Activated T-helper 1 cell treated with anti-CD3 and anti-CD28 coated beads, Interleukin-12 subunit alpha, Interleukin-12 subunit beta, Interleukin-2, Interleukin-4 antibody, amounts not matched to agents 30 ng/mL and 10 ng/mL and 1 ng/mL, durations not matched to agents 14 hours and 24 hours and 36 hours (primary cell): ENCODE results near the gene GPRIN3. TPM values are rescaled to one million over a fixed set of nuclear protein-coding genes. Genes with fewer than 3 reads are reported as not detected.

ENCODE experiments used
- DNase-seq: peaks from one replicate; pipeline ENCODE4 v3.0.0; 2021; ENCODE audit warnings: low spot score
- H3K27ac Mint-ChIP-seq: one replicate; pipeline ENCODE4 v1.8.0; 2021; ENCODE audit warnings: mild to moderate bottlenecking, mixed read lengths
- H3K27me3 Mint-ChIP-seq: one replicate; pipeline ENCODE4 v1.8.0; 2022; ENCODE audit warnings: mild to moderate bottlenecking, moderate library complexity, mixed read lengths; ENCODE audit not compliant: insufficient read depth
- H3K36me3 Mint-ChIP-seq: one replicate; pipeline ENCODE4 v1.8.0; 2021; ENCODE audit warnings: low read depth, mixed read lengths
- H3K4me1 Mint-ChIP-seq: one replicate; pipeline ENCODE4 v1.8.0; 2021; ENCODE audit warnings: low read depth, mixed read lengths
- H3K4me3 Mint-ChIP-seq: one replicate; pipeline ENCODE4 v1.8.0; 2021; ENCODE audit warnings: mild to moderate bottlenecking, moderate library complexity, mixed read lengths
- H3K9me3 Mint-ChIP-seq: one replicate; pipeline ENCODE4 v1.8.0; 2021; ENCODE audit warnings: mixed read lengths
- intact Hi-C: fragments of 100-400 bp; cut with micrococcal nuclease; formaldehyde crosslinking; loops from one replicate; pipeline ENCODE4 v1.15.1; 2024
- total RNA-seq: library from RNA; stranded (reverse); gene quantifications from 2 replicates; pipeline ENCODE4 v1.2.3, GENCODE V29; 2022

Gene GPRIN3
- total RNA-seq, 1 donor from 2014 or later = 37.1 TPM

DNA sequence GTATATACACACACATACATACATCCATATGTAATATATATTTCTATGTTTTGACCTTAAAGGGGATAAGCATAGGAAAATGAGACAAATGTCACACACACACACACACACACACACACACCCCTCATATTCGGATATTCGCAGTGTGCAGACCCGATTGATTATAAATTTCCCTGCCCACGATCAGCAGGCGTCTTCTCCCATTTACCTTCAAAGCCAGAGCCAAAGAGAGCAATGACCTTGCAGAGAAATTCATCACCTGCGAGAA, 488 bp downstream of the GPRIN3 start:
- intact Hi-C loops = loop anchor here (1.0 to 5.0 kb wide), 7 partner anchors 8 to 485 kb away; partner anchors contain the start of gene TIGD2
- Mint-ChIP-seq H3K4me3 (peak overlapping the region; percentile 95), H3K36me3 (peaks cover 30% of the 10 kb centered on the region), H3K27ac (peak overlapping the region; percentile 97), H3K27me3 (no peaks in the 10 kb centered on the region), H3K9me3 (no peaks in the 10 kb centered on the region), H3K4me1 (peaks cover 72% of the 10 kb centered on the region)
- no peak for DNase-seq

DNA sequence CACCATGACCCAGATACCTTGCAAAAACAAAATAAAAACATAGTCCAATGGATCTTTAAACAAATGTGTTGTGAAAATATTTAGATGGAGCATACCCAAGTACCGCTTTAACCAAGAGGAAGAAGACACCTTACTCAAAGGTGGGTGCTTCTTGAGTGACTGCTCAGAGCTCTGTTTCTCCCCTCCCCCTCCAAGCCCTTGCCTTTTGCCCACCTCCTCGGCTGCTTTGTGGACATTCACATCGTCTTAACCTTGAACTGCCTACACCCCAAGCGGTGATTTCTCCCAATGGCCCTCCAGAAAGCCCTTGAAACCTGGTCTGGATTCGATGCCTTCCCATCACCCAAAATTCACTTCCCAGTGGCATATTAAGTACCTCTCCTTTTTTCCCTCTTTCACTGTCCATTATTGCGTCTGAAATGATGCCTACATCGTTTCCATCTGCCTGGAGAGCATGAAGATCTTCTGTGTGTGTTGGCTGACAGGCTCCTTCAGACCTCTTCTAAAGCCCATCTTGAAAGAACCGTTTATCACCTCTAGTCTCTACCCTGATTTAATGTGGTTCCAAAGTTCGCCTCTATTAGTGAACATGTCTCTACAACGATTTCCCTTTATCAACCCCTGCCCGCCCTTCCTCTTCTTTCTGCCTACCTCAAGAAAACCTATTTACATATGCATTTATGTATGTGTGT, 968 bp downstream of the GPRIN3 start:
- H3K4me3 Mint-ChIP-seq = peak overlapping the region; percentile 95
- peaks cover 30% of the 10 kb centered on the region for H3K36me3 Mint-ChIP-seq
- no peaks in the 10 kb centered on the region for H3K27me3 Mint-ChIP-seq
- intact Hi-C loops = loop anchor here (1.0 to 5.0 kb wide), 7 partner anchors 7 to 484 kb away; partner anchors contain the start of gene TIGD2
- peak overlapping the region; percentile 97 for H3K27ac Mint-ChIP-seq
- peaks cover 74% of the 10 kb centered on the region for H3K4me1 Mint-ChIP-seq
- H3K9me3 Mint-ChIP-seq = no peaks in the 10 kb centered on the region
- DNase-seq = no peak

DNA sequence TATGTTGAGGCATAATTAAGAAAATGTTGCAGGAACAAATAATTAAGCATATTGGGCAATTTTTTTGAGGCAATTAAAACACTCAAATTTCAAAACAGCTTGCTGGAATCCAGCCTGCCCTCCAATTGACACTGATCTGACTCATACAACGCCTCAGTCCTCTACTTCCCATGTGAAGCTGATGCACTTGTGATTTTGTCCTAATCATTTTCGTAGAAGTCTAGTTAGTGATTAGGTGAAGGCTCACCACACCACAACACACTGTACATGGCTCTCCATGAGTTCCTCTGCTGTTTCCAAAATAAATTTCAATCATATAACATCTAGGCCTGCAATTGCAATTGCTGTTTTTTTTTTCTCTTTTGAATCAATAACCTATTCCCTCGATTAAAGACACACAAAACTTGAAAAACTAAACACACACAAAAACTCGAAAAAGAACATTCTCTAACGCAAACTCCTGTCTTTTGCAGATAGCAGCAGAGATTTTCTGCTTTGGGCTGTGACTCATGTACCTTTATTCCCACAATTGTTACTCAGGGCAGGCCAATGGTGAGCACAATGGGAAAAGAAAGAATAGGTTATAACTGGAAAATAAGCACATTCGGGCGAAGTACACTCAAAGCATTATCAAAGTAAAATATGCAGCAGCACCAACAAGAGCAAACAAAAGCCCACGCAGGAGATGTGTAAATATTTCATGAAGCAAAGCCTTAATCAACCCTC, 1.7 kb downstream of the GPRIN3 start:
- no peaks in the 10 kb centered on the region for H3K27me3 Mint-ChIP-seq
- H3K9me3 Mint-ChIP-seq = no peaks in the 10 kb centered on the region
- intact Hi-C loops = loop anchor here (1.0 to 5.0 kb wide), 6 partner anchors 15 to 484 kb away; partner anchors contain the start of gene TIGD2
- peaks cover 28% of the 10 kb centered on the region for H3K36me3 Mint-ChIP-seq
- H3K4me1 Mint-ChIP-seq = peaks cover 74% of the 10 kb centered on the region
- peak overlapping the region; percentile 97 for H3K27ac Mint-ChIP-seq
- no peak for DNase-seq
- peak overlapping the region; percentile 95 for H3K4me3 Mint-ChIP-seq

DNA sequence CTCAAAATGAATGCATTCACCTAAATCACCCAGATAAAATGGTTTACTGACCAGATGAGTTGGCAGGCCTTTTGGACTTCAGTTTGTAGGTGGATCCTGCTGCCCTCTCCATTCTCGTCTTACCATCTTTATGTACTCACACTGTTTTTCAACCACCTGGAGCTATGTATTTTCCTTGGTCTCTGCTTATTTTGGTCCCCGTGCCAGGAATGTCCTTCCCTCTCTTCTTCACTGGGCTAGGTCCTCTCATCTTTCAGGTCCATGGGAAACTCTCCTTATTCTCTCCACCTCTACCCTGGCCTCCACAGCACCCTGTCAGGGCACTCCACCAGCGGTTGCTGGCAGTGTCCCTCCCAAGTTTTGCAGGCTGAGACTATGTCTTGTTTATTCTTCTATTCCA, 2.6 kb downstream of the GPRIN3 start:
- DNase-seq = no peak
- H3K36me3 Mint-ChIP-seq = peaks cover 28% of the 10 kb centered on the region

DNA sequence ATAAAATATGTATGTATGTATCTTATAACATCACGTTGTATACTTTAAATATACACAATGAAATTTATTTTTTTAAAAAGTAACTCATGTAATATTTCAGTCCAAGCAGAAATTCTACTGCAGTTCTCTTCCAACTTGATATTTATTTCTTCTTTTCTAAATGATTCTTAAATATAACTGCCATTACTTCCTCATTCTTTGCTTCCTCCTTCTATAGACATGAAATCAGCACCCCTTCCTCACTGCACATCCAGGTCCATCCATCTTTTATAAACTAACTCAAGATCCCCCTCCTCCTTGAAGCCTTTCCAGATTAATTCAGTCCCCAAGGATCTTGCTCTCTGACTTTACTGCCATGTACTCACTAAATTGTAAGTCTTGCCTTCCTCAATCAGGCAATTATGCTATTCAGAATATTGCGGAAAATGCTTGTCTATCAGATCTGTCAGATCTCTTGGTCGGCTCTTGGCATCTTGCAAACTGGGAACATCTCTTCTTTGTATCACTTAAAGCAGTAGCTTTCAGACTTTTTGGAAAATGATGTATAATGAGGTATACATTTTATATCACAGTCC, 3.7 kb downstream of the GPRIN3 start:
- no peaks in the 10 kb centered on the region for H3K9me3 Mint-ChIP-seq
- peaks cover 78% of the 10 kb centered on the region for H3K4me1 Mint-ChIP-seq
- H3K27ac Mint-ChIP-seq = peak overlapping the region; percentile 82
- no peaks in the 10 kb centered on the region for H3K27me3 Mint-ChIP-seq
- H3K36me3 Mint-ChIP-seq = peaks cover 32% of the 10 kb centered on the region
- peak overlapping the region; percentile 79 for H3K4me3 Mint-ChIP-seq
- intact Hi-C loops = loop anchor here (1.0 kb wide), 1 partner anchor 9 kb away; no protein-coding TSS in a partner anchor
- no peak for DNase-seq

More for the DNA sequence above, 2.6 kb downstream of the GPRIN3 start:
- Mint-ChIP-seq H3K27me3 (no peaks in the 10 kb centered on the region), H3K9me3 (no peaks in the 10 kb centered on the region), H3K4me1 (peaks cover 72% of the 10 kb centered on the region), H3K27ac (peak overlapping the region; percentile 97), H3K4me3 (peak overlapping the region; percentile 95)
- intact Hi-C loops = loop anchor here (1.0 to 5.0 kb wide), 4 partner anchors 62 to 483 kb away; partner anchors contain the start of gene TIGD2

DNA sequence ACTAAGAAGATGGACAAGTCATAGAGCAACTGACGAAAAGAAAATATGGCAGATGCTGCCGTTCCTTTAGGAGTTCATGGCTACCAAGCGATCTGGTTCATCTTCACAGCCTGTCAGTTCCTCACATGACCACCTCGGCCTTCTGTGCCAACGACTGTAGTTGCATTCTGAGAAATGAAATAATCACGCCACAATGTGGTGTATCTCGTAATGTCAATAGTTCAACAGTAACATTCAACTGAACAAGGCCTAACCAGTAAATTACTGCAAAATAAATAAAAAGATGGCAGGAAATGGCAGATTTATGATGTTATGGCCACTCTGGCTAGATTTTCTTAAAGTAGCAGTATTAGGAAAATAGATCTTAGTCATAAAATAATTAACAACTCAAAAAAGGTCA, 4.4 kb downstream of the GPRIN3 start:
- H3K36me3 Mint-ChIP-seq = peaks cover 32% of the 10 kb centered on the region
- peak overlapping the region; percentile 81 for H3K4me3 Mint-ChIP-seq
- no peaks in the 10 kb centered on the region for H3K27me3 Mint-ChIP-seq
- H3K9me3 Mint-ChIP-seq = no peaks in the 10 kb centered on the region
- peak overlapping the region; percentile 90 for H3K27ac Mint-ChIP-seq
- DNase-seq = no peak
- intact Hi-C loops = loop anchor here (1.0 kb wide), 1 partner anchor 8 kb away; no protein-coding TSS in a partner anchor
- H3K4me1 Mint-ChIP-seq = peaks cover 80% of the 10 kb centered on the region

DNA sequence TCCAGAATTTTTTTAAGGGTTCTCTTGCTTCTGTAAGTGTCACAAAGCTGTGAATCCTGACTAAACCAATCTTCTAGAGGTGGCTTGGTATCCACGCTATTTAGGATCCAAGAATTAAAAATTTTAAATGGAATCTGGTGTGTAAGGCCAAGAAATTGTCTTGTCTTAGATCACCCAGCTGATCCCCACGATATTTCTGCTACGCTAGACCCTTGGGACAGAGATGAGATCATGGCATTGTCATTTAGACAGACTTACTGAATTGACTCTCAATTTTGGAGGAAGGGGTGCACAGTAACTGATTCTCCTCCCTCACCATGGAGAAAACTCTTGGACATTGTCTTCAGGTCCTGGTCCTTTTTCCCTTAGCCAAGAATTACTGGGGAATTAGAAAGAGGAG, 5.7 kb downstream of the GPRIN3 start:
- H3K27me3 Mint-ChIP-seq = no peaks in the 10 kb centered on the region
- H3K9me3 Mint-ChIP-seq = no peaks in the 10 kb centered on the region
- peaks cover 39% of the 10 kb centered on the region for H3K36me3 Mint-ChIP-seq
- no peak for DNase-seq
- intact Hi-C loops = no loop called here
- H3K4me3 Mint-ChIP-seq = peak overlapping the region; percentile 80
- H3K4me1 Mint-ChIP-seq = peaks cover 89% of the 10 kb centered on the region
- peak overlapping the region; percentile 97 for H3K27ac Mint-ChIP-seq

DNA sequence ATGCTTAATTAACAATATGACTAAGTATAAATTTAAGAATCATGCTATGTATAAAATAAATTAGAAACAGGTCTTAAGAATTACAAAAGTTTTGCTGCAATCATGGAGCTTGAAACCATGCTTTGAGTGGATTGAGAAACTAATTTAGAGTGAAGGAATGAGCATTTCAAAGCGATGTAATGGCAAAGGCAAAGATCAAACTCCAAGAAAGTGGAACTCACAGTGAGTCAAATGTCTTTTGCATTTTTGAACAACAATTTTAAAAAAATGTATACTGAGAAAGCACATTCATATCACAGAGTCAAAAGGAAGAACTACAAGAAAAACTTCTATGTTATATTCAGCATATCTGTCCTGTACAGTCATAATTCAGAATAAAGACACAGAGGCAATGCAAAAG, 6.6 kb downstream of the GPRIN3 start:
- H3K27ac Mint-ChIP-seq = peak overlapping the region; percentile 97
- H3K4me1 Mint-ChIP-seq = peaks cover 88% of the 10 kb centered on the region
- H3K9me3 Mint-ChIP-seq = no peaks in the 10 kb centered on the region
- DNase-seq = no peak
- intact Hi-C loops = no loop called here
- H3K4me3 Mint-ChIP-seq = peak overlapping the region; percentile 80
- peaks cover 32% of the 10 kb centered on the region for H3K36me3 Mint-ChIP-seq
- no peaks in the 10 kb centered on the region for H3K27me3 Mint-ChIP-seq

DNA sequence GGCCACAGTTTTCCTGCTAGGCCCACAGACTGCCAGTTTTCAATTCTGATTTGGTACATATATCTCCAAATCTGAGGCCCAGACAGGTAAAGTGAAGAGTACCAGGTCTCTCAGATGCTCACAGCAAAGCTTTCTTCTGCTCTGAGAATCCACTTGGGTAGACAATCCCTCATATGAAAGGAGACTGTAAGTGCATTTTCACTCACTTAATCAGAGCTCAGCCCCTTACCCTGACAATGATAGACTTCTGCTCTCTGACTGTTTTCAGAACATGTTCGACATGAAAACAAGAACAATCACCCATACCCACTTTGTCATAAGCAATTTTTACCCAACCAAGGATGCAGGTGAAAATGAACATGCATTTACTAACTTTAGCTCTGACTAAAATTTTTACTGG, 7.1 kb downstream of the GPRIN3 start:
- peak overlapping the region; percentile 86 for H3K4me3 Mint-ChIP-seq
- peaks cover 27% of the 10 kb centered on the region for H3K36me3 Mint-ChIP-seq
- H3K27me3 Mint-ChIP-seq = no peaks in the 10 kb centered on the region
- intact Hi-C loops = no loop called here
- no peaks in the 10 kb centered on the region for H3K9me3 Mint-ChIP-seq
- no peak for DNase-seq
- peak overlapping the region; percentile 97 for H3K27ac Mint-ChIP-seq
- peaks cover 84% of the 10 kb centered on the region for H3K4me1 Mint-ChIP-seq

DNA sequence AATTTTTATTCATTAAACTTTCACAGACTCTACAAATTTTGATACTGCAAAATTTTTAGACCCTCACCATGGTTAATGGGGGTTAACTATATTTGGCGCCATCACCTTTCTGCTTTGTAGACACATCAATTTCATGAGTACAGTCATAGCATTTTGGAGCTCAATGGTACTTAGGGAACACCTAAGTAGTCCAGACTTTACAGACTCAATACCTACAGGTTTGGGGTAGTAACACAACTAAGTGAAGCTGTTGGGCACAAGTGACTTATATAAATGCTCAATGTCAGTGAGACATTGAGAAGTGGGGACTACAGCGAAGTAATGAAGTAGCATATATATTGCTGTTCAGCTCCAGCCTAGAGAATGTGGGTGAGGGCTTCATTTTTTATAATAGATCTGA, 7.5 kb downstream of the GPRIN3 start:
- H3K27ac Mint-ChIP-seq = peak overlapping the region; percentile 97
- peaks cover 26% of the 10 kb centered on the region for H3K36me3 Mint-ChIP-seq
- no peak for DNase-seq
- intact Hi-C loops = no loop called here
- peaks cover 84% of the 10 kb centered on the region for H3K4me1 Mint-ChIP-seq
- peak overlapping the region; percentile 86 for H3K4me3 Mint-ChIP-seq
- H3K9me3 Mint-ChIP-seq = no peaks in the 10 kb centered on the region
- H3K27me3 Mint-ChIP-seq = no peaks in the 10 kb centered on the region

DNA sequence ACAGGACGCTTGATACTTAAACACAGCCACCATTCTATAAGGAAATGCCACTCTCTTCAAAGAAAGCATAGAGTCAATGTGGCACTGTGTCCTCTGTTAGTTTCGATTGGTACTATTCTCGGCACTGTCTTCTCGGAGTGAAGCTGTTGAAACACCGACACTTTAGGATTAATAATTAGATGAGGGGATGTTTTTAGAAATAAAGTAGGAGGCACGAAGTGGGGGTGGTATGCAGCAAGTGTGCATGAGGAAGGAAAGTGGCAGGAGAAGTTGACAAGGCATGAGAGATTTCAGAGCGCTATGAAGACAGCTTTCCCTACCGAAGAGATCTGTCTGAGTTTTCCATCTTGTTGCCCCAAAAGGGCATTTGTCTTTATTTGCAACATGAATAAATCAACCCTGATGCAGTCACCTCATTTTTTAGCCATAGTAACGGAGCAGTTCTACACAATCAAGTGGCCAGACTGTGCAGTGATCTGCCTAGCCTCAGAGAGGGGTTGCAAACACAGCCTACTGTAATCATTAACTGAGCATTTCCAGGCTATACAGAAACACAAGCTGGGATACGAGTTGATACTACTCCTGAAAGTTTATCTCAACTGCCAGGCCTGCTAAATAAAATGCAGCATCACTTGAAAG, 8.3 kb downstream of the GPRIN3 start:
- DNase-seq = no peak

DNA sequence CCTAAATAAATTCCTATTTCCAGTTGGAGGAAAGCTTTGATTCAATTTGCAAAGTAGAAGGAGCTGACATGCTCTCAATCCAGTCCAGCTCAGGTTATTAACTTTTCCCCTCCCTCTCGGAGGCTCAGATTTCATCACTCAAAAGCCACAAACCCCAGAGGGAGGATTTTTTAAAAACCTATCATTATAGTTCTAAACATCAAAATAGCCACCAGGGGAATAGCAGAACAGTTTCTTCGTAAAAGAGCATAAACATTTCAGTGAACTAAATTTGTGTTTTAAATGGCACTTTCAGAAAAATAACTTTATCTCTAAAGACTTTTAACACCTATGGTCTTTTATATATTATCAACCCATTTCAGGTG, 8.8 kb downstream of the GPRIN3 start:
- DNase-seq = no peak
- intact Hi-C loops = loop anchor here (1.0 to 10.0 kb wide), 6 partner anchors 9 to 1016 kb away; partner anchors contain the start of genes GPRIN3, HERC5 and PPM1K
- Mint-ChIP-seq H3K27me3 (no peaks in the 10 kb centered on the region), H3K9me3 (no peaks in the 10 kb centered on the region), H3K4me1 (peaks cover 84% of the 10 kb centered on the region), H3K27ac (peak overlapping the region; percentile 98), H3K4me3 (peak overlapping the region; percentile 86), H3K36me3 (peaks cover 21% of the 10 kb centered on the region)

More for the DNA sequence above, 8.3 kb downstream of the GPRIN3 start:
- Mint-ChIP-seq H3K4me3 (peak overlapping the region; percentile 86), H3K36me3 (peaks cover 26% of the 10 kb centered on the region), H3K4me1 (peaks cover 84% of the 10 kb centered on the region), H3K9me3 (no peaks in the 10 kb centered on the region), H3K27ac (peak overlapping the region; percentile 98), H3K27me3 (no peaks in the 10 kb centered on the region)
- intact Hi-C loops = loop anchor here (1.0 to 10.0 kb wide), 6 partner anchors 8 to 1017 kb away; partner anchors contain the start of genes GPRIN3, HERC5 and PPM1K
